Activated CD4-positive, alpha-beta T cell treated with anti-CD3 and anti-CD28 coated beads for 1 hour (primary cell): Measurements from ENCODE around the gene HOXB5.
A peak's percentile ranks its signal among the peaks of the same experiment; 100 is the strongest.

Source experiments
- DNase-seq: peaks from one replicate; pipeline ENCODE4 v3.0.0-alpha.2; 2020

Gene HOXB5

DNA sequence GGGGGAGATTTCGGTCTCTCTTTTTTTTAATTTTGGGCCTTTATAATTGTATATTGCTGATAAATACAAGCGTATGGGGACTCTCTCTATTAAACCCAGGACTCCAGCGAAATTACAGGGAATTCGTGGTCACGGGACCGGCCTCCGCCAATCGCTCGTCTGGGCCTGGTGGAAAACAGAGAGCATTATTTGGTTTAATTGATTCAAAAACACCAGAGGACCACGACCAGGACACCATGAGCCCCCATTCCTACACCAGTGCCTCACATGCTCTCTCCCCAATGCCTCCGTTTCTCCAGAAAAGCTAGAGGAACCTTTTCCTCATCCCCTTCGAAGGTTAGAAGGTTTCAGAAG, 48.6 kb downstream of the HOXB5 start, which contains the start of gene HOXB2:
TSS of gene HOXB2 (minus strand) at position 88 of the 354 bp plus-strand sequence. CDS start 198 bp downstream, outside the sequence.
- no peak for DNase-seq

DNA sequence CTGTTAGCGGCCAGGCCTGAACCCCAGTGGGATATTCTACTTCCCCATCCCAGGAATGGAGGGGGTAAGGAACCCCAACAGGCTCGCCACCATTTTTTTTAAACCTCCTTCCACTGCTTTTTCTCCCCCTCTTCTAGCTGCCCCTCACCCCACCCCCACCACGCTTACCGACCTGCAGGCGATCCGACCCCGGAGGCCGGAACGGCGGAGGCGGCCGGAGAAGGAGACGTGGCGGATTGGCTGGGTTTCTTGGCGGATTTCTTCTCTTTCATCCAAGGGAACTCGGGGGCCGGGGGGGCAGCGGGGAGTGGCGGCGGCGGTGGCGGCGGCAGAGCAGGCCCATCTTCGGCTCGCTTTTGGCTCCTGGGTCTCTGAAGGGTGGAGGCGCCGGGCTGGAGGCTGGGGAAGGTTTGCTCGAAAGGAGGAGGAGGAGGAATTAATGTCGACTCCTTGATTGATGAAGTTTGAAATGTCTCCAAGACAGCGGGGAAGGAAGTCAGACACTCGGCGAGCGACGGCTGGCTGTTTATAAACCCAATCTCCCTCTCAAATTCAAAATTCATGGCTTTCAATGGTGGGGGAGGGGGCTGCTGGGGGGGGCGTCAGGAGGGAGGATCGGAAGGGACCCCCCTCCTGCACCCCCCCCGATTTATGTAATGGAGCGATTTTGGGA, 49.1 kb downstream of the HOXB5 start:
- no peak for DNase-seq

DNA sequence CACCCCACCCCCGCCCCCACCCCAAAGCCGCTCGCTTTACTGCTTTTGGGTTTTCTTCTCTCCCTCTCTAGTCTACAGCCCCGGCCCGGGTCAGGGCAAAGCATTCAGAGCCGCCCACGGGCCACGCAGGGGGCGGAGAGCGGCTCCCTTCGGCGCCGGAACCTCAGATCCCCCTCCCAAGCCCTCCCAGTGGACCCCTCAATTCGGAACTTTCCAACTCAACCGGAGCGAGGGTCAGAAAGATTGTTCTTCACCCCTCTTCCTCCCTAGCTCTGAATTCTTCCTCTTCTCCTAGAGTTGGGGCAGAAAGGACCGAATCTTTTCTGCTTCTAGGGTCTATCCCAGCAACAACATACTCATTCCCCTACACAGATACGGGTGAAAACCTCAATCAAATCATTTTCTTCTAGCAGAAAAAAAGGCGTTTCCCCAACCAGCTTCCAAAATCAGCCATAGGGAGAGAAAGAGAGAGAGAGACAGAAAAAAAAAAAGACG, 49.7 kb downstream of the HOXB5 start:
- no peak for DNase-seq

DNA sequence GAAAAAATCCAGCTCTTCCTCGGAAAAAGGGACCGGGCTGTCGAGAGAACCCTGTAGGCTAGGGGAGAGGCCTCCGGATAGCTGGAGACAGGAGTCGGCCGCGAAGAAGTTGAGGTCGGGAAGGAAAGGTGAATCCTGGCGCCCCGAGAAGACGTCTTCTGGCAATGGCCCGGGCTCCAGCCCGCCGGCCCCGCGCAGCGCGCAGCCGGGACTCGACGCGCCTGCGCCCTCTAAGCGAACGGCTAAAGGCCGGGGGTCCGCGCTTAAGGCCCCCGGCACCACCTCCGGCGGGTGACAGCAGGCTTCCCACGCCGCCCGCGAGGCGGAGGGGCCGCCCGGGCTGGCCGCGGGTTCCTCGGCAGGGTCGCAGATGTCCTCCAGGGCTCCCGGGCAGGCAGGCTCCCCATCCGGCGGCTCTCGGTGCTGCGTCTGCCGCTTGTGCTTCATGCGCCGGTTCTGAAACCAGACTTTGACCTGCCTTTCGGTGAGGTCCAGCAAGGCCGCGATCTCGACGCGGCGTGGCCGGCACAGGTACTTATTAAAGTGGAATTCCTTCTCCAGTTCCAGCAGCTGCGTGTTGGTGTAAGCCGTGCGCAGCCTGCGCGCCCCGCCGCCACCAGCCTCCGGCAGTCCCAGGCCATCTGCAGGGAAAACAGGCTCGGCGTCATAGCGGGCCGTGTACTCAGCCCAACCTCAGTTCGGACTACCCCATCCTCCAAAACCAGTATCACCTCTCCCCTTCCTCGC, 50.3 kb downstream of the HOXB5 start:
- DNase-seq, result peak; percentile 37

DNA sequence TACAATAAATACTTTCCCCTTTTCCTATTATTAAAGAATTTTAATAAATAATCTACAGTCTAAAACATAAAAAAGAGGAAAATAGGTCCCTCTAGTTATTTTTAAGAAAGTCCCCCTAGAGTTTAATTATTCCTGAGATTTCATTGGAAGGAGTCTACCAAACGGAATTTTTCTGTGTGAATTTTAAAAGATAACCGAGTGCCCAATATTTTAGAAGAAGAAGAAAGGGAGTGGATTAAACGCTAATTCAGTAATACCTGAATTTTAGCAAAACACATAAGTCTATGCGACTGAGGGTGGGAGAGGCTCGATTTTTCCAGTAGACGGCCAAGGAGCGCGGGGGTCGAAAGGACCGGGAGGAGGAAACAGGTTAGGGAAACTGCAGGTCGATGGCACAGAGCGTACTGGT, 50.9 kb downstream of the HOXB5 start:
- no peak for DNase-seq

DNA sequence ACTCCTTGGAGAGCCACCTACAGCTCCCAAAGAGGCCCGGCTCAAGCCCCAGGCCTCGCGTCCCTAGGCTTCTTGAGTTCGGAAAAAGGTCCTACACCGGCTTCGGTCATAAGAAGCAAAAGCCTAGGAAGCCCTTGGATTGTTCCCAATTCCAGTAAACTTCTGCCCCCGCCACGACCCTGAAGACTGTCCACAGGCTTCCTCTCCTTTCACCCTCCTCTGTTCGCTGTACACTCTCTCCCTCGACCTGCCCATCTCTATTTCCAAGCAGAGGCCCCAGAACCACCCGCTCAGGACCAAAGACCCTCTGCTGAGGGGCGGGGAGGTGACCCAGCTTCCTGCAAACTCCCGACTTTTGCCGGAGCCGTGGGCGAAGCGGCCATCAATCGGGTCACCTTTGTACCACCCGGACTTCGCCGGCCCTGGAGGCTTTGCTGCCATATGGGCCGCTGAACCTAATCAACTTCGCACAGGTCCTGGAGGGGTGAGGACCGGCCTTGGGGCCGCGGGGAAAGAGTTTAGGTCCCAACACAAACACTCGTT, 51.4 kb downstream of the HOXB5 start:
- DNase-seq, result no peak

DNA sequence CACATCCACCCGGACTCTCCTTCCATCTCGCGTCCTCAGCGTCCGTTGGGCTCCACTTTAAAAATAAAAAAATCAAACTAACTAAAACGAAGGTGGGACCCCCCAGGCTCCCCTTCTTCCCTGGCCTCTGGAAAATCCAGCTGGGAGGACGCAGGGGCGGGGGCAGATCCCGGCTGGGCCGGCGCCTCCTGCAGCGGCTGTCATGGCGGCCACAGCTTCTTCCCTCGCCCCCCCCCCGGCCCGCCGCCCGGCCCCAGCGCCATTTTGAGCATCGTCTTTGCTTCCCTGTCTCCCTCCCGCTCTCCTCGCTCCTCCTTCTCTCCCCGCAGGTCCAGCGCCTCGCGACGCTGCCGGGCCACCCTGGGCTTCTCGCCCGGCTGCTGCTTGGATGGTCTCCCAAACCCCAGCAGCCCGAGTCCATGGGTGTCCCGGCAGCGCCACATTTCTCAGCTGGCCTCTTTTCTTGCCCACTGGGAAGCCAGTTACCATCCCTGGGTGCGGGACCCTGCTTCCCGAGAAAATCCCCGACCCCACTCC, 51.9 kb downstream of the HOXB5 start:
- peak; percentile 35 for DNase-seq
